Glomerular visceral epithelial cell (primary cell): ENCODE results near the gene PTCH1.

Experiments
- DNase-seq: peaks from one replicate; pipeline ENCODE4 v3.0.0-alpha.2; 2016; ENCODE audit errors: extremely low spot score

The PTCH1 gene

DNA sequence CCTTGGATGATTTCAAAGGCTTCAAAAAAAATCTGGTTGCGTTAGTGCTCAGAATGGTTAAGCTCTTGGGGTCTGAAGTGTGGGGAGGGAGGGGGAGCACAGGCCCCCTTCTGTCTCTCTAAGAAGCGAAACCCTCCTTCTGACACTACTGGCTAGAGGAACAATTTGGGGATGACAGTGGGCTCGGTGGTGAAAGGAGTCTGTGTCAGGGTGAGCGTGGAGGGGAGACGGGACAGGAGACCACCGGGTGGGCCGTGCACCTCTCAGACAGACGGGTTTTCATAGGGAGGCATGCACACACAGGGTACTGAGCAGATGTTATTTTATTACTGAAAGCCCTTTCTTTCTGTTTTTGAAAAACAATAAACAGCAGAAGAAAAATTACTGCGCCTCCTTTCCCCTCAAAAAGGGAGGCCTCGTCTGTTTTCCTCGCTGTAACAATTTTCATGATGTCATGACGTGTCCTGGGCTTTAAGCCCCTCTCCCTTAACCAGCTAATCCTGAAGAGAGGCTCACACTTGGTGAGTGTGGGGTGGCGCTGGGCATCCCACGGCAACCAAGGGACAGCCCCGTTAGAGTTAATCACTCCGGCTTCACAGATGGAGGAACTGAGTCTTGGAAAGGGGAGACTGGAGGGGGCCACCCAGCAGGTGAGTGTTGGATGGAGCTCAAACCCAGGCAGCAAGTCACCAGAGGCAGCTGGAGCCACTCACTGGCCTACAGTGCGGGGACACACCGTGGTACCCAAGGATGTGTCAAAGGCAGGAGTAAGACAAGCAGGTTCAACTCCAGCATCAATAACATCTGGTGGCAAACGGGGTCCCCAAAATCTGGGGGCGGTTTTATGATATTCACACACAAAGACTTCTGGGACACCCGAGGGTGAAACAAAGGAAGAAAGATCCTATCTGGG is 53.4 kb downstream of the PTCH1 start:
- DNase-seq, result no peak

- peak; percentile 62 for DNase-seq
These were observed 54.3 kb downstream of the PTCH1 start for GRCh38 chr9:95462249-95463147.

DNA sequence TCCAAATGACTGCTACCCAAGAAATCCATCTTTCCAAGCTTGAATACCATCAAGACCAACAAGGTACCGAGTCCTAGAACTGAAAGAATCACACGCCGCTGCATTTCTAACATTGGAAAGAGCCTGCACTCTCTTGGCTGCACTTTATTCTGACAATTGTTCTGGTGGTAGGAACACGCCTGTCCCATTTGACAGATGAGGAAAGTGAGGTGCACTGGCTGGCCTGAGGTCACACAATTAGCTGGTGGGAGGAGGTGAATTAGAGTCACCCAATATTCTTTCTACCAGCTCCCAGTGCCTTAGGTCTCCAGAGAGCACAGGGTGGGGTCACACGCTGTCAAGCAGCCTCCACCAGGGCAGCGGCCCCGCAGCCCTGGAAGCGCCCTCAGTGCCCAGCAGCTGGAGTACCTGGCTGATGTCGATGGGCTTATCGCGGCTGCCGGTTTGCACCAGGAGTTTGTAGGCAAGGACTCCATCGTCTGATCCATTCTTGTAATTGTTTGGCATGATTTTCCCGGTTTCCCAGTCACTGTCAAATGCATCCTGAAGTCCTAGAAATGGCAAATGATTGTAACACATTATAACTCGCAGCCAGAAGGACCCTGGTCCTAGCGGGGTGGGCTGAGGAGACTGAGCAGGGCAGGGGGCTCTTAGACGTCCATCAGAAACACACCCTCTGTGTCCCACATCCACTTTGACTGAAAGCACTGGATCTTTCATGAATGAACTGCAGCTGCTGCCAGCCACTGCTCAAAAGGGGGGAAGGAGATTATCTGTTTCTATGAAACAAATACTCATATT is 55.1 kb downstream of the PTCH1 start:
- no peak for DNase-seq

DNA sequence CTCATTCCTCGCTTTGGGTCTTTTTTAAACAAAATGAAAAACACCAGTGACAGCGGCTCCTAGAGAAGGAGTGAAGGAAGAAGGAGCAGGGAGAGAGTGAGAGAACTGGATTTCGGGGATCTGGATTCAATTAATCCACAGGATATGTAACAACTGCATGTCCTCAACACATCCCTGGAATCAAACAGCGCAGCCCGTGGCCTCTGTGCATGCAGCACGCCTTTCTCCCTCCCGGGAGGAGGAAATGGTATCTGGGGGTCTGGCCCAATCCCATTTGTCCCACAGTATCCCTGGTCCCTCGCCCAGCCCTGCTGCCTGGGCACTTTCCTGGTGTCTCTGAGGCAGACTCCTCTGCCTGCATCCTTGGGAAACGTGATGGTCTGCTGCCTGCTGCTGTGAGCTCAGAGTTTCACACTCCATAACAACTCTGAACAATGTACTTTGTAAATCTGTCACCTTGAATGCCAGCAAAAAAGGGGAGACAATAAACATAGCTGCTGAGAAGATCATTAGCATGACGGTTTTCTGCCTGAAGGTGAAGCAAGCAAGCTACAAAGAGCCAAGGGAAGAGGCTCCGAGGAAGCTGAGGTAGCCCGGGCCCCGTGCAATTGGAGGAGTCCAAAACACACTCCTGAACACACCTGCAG is 56.1 kb downstream of the PTCH1 start:
- DNase-seq, result no peak

- DNase-seq, result no peak
These were observed 56.8 kb downstream of the PTCH1 start for GRCh38 chr9:95459851-95460517.

- DNase-seq, result no peak
These were observed 57.6 kb downstream of the PTCH1 start for GRCh38 chr9:95459178-95459577.

DNA sequence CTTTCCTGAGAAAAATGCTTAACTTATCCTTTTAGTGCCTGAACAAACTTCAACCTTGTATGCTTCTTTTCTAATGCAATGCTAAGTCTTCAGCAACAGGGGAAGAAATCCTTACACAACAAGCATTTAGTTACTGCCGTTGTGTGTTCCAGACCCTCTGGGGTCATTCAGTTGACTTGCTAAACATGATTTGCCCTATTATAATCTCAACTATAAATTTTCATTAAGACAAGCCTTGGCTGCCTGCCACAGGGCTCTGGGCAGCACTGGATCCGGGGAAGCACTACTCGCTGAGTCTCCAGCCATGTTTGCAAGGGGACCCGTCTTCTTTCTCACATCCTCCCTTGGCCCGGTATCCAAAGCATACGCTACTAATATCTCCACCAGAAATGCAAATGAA is 58.1 kb downstream of the PTCH1 start:
- no peak for DNase-seq

- no peak for DNase-seq
These were observed 59.0 kb downstream of the PTCH1 start for GRCh38 chr9:95457769-95458168.

DNA sequence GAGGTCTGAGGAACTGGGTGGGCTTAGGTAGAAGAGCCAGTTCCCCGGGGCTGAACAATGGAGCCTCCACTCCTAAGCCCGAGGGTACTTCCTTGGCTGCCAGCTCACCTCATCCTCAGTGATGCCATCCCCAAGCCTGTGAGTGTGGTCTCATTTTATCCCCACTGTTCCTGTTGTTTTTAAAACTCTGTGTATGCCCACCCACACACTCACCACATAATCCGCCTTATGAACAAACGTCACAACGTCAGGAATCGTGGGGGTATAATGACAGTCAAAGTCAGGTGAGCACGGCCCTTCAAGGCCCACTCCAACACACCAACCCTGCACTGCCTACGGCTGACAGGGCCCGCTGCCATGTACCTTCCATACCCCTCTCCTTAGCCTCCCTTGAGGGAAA is 61.1 kb downstream of the PTCH1 start:
- DNase-seq, result no peak

DNA sequence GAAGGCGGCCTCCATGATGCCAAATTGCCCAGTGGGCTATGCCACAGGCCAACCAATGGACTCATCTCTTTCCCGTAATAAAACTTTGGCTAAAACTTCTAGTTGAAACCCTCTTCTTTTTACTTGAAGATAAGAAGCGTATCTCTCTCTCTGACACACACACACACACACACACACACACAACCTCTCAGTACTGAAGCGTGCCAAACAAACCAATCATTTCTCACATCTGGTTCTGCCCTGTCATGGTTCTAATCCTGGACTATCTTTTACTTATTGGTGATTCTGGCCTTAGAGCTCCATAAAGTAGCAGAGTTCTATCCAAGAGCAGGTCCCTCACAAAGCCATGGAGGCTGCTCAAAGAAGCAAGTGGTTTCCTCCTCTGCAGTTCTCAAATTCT is 64.6 kb downstream of the PTCH1 start:
- no peak for DNase-seq

GRCh38 chr9:95451065-95451426 is 65.7 kb downstream of the PTCH1 start:
- DNase-seq, result no peak

- DNase-seq, result no peak
These were observed 66.4 kb downstream of the PTCH1 start for GRCh38 chr9:95450171-95451064.

- DNase-seq, result no peak
These were observed 67.8 kb downstream of the PTCH1 start for GRCh38 chr9:95449016-95449415.

DNA sequence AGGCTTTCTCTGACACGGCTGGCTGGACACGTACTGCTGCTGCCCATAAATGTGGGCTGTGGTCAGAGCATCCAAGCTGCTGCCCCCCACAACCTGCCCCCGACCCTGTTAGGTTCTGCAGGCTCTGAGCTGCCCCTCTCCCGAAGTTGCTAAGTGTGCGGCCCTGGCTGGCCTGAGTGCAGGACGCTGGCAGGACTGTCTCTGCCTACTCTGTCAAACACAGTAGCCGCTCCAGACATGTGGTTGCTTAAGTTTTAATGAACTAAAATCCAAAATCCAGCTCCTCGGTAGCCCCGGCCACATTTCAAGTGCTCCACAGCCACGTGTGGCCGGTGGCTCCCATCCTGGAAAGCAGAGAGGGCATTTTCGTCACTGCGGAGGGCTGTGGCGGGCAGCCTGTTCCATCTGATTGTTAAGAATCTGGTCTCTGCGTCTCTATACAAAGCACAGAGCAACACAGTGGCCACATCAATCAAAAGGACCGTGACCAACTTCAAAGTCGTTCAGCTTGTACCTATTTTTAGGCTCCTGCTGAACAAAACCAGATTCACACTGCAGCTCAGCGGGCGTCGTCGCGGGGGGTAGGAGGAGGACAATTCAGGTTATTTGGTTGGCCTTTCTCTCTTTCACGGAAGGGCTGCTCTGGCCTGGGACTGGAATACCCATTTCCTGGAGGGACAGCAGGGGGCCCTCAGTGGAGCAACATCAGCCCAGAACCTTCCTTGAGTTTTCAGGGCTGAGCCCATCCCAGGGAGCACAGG is 68.9 kb downstream of the PTCH1 start:
- no peak for DNase-seq

DNA sequence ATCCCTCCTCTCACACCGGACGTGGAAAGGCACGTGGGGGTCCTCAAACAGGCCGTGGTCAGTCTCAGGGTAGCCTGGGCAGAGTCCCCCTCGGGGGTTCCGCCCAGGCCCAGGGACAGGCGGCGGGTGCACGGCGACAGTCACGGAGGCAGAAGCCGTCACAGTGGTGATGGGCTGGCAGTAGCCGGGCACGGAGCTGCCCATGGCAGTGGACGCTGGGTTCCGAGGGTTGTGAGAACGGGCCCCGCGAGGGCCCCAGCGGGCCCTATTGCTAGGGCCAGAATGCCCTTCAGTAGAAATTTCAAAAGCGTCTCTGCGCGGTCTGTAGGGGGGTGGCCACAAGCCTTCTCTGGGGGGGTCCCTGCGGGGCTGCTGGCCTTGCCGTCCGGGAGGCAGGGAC is 69.8 kb downstream of the PTCH1 start:
- no peak for DNase-seq

- DNase-seq, result no peak
These were observed 70.5 kb downstream of the PTCH1 start for GRCh38 chr9:95446259-95446658.

DNA sequence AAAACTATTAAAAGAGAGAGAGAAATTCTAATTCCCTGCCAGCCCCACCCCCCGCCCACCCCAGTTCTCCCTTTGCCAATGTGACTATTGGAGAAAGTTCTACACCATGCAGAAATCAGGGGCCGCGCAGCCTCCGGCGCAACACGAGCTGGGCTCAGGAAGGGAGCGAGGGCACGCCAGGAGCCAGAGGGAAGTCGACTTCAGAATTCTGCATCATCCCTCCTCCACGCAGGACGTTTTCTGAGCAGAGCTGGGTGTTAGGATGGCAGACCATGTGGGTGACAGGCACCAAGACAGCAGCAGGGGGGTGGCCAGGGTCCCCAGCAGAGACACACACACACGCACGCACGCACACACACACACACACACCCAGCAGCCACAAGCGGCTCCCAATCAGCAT is 72.6 kb downstream of the PTCH1 start:
- DNase-seq, result no peak

DNA sequence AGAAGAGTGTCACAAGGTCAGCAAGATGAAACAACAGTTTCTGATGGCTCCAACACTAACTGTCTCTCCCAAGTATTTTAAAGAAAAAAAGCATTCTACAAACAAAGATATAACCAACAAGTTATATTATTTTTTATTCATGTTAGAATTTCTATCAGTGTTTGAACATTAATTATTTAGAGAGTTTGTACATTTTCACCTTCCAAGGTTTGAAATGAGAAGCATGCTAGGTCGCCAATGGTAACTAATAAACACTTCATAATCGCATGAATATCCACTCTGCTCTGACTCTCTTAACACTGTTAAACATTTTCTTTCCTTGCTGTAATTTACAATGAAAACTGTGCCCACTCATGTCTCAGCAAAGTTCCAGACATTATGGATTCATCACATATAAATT is 73.5 kb downstream of the PTCH1 start:
- DNase-seq, result no peak

GRCh38 chr9:95441081-95441480 is 75.7 kb downstream of the PTCH1 start:
- no peak for DNase-seq
